ENCODE measurements around the gene SPATA19.

The SPATA19 gene

GRCh38 chr11:133834682-133835592 is 10.4 kb downstream of the SPATA19 start:
- peak; percentile 11 to 27 for DNase-seq

GRCh38 chr11:133833898-133834681 is 11.2 kb downstream of the SPATA19 start:
- no peak for DNase-seq

GRCh38 chr11:133832991-133833897 is 12.1 kb downstream of the SPATA19 start:
- DNase-seq = no peak

GRCh38 chr11:133832096-133832990 is 13.0 kb downstream of the SPATA19 start:
- no peak for DNase-seq

- no peak for DNase-seq
These were observed 14.1 kb downstream of the SPATA19 start for GRCh38 chr11:133830931-133831907.

GRCh38 chr11:133829566-133829965 is 15.7 kb downstream of the SPATA19 start:
- no peak for DNase-seq

GRCh38 chr11:133828871-133829270 is 16.4 kb downstream of the SPATA19 start:
- DNase-seq = no peak

- no peak for DNase-seq
These were observed 17.8 kb downstream of the SPATA19 start for GRCh38 chr11:133827556-133827955.

- DNase-seq = no peak
These were observed 18.4 kb downstream of the SPATA19 start for GRCh38 chr11:133826866-133827265.

GRCh38 chr11:133825666-133826065 is 19.6 kb downstream of the SPATA19 start:
- no peak for DNase-seq

GRCh38 chr11:133825156-133825555 is 20.2 kb downstream of the SPATA19 start:
- DNase-seq = no peak

GRCh38 chr11:133824593-133824992 is 20.7 kb downstream of the SPATA19 start:
- DNase-seq = no peak

- DNase-seq = no peak
These were observed 21.7 kb downstream of the SPATA19 start for GRCh38 chr11:133823614-133824013.

- DNase-seq = no peak
These were observed 22.1 kb downstream of the SPATA19 start for GRCh38 chr11:133823211-133823610.

- DNase-seq = peak; percentile 56 to 69
These were observed 23.5 kb downstream of the SPATA19 start for GRCh38 chr11:133821776-133822175.

GRCh38 chr11:133819746-133820315 is 25.5 kb downstream of the SPATA19 start:
- no peak for DNase-seq

GRCh38 chr11:133819114-133819513 is 26.2 kb downstream of the SPATA19 start:
- no peak for DNase-seq

- no peak for DNase-seq
These were observed 27.0 kb downstream of the SPATA19 start for GRCh38 chr11:133818302-133818701.

GRCh38 chr11:133817449-133817848 is 27.9 kb downstream of the SPATA19 start:
- DNase-seq = no peak
